Measurements from ENCODE around the gene TTC9C. TPM values are rescaled to one million over a fixed set of nuclear protein-coding genes. Genes with fewer than 3 reads are reported as not detected.

TTC9C gene
- total RNA-seq, 1 experiment from 2014 or later: 35.5 TPM

DNA sequence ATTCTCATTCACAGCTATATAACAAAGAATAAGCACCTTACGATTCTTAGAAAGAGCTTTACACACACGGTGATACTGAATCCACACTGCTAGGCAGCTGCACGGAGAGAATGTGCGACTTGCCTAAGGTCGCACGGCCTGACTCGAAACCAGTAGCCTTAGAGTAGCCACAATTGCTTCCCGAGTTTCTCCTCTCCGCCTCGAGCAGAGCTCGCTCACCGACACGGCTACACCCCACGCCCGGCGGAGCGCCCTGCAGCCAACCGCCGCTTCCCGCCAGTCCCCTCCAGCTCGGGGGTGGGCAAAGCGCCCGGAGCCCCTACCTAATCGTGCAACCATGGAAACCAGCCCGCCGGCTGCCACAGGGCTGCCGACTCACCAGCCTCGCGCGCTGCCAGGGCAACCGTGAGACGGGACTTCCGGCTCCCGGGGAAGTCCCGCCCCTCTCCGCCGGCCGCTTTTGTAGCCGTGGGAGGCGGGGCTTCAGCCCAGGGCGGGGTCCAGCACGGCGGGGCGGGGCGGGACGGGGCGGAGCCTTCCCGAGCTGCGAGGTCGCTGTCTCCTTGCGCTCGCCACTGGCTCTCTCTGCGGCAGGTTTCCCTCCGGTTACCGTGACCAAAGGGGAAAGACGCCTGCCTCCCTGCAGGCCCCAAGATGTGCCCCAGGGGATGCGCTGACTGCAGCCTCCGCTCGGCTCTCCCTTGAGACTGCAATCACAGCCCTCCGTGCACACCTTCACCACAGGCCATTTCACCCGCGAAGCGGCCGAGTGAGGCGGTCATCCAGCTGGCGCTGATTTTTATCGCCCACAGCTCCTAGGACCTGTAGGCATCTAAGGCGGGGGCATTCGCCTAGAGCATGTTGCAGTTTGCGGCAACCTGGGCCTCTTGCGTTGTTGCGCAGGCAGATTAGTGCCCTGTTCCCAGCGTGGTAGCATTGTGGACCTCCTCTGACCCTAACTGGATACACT is 22.1 kb upstream of the TTC9C start:
- peak; percentile 94 for DNase-seq
- Mint-ChIP-seq H3K36me3 (ENCODE audit: insufficient read depth, unreplicated experiment) (peaks cover 74% of the 10 kb centered on the region), H3K4me3 (ENCODE audit: low read depth, unreplicated experiment) (peak overlapping the region; percentile 98), H3K27ac (ENCODE audit: unreplicated experiment) (peak overlapping the region; percentile 86), H3K9me3 (ENCODE audit: low read depth, unreplicated experiment) (no peaks in the 10 kb centered on the region), H3K27me3 (ENCODE audit: unreplicated experiment) (no peaks in the 10 kb centered on the region), H3K4me1 (ENCODE audit: low read depth, unreplicated experiment) (peaks cover 24% of the 10 kb centered on the region)
- intact Hi-C loops (cut with micrococcal nuclease; ENCODE audit: unreplicated experiment): no loop called here
- CTCF ChIA-PET: interaction anchor here (1.3 kb wide), 1 partner anchor 114 kb away, joined by 4 read pairs; the partner anchor contains the start of gene TUT1
- no TSS peak for BruUV-seq (replicated peaks)
- TF ChIP-seq, protein P1, sequence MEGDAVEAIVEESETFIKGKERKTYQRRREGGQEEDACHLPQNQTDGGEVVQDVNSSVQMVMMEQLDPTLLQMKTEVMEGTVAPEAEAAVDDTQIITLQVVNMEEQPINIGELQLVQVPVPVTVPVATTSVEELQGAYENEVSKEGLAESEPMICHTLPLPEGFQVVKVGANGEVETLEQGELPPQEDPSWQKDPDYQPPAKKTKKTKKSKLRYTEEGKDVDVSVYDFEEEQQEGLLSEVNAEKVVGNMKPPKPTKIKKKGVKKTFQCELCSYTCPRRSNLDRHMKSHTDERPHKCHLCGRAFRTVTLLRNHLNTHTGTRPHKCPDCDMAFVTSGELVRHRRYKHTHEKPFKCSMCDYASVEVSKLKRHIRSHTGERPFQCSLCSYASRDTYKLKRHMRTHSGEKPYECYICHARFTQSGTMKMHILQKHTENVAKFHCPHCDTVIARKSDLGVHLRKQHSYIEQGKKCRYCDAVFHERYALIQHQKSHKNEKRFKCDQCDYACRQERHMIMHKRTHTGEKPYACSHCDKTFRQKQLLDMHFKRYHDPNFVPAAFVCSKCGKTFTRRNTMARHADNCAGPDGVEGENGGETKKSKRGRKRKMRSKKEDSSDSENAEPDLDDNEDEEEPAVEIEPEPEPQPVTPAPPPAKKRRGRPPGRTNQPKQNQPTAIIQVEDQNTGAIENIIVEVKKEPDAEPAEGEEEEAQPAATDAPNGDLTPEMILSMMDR (IDR thresholded peaks at IDR 0.05; ENCODE audit: unreplicated experiment): no peak

DNA sequence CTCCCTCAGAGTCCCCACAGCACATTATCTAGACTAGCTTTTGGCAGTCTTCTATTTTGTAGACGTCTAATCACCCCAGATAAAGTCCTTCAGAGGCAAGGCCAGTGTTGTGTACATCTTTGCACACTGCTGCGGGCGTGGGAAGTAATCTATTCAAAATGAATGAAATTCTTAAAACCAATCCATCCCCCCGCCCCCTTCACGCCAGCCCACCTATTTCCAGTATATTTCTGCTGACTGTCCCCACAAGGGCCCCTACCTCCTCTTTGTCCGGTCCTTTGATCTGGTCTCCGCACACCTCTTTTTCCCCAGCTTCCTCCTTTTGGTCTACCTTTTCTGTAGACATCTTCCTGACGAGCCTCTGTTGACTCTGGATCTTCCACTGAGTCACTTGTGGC is 21.4 kb upstream of the TTC9C start:
- Mint-ChIP-seq H3K4me1 (ENCODE audit: low read depth, unreplicated experiment) (peaks cover 24% of the 10 kb centered on the region), H3K9me3 (ENCODE audit: low read depth, unreplicated experiment) (no peaks in the 10 kb centered on the region)
- BruUV-seq (replicated peaks): no TSS peak

DNA sequence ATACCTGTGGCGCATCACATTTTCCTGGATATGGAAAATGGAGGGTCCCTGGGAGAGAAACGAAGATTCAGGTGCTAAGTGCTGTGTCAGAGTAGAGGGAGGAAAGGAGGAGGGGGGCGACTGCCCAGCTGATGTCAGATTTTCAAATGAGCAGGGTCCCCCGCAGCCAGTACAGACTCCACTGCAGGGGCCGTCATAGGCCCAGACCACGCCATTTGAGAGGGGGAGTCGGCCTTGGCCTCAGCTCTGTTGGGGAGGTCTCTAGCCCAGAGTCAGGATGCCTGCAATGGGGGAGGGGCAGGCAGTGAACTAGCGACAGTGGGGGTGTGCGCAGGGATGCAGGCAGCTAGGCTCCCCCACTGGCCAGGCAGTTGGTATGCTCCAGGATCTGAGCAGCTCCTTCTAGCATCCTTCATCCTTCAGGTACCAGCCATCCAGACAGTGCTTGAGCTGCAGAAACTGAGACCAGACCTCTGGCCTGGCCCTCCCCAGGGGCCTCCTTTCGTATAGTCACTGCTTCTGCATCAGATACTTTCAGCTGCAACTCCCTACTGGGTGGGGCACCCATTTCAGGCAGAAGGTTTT is 20.9 kb upstream of the TTC9C start, which contains the start of the genes BSCL2 and GNG3:
Gene BSCL2 (minus strand): TSS at position 148 of the 585 bp plus-strand sequence. CDS start 229 bp downstream, outside the sequence.
Gene GNG3 (plus strand): TSS at position 400 of the 585 bp plus-strand sequence. CDS start 620 bp downstream, outside the sequence.
- intact Hi-C loops (cut with micrococcal nuclease; ENCODE audit: unreplicated experiment): no loop called here
- H3K27me3 Mint-ChIP-seq (ENCODE audit: unreplicated experiment): no peaks in the 10 kb centered on the region
- peaks cover 76% of the 10 kb centered on the region for H3K36me3 Mint-ChIP-seq (ENCODE audit: insufficient read depth, unreplicated experiment)
- H3K4me3 Mint-ChIP-seq (ENCODE audit: low read depth, unreplicated experiment): peak within 1 kb of the TSS; percentile 98
- no TSS peak for BruUV-seq (replicated peaks)
- DNase-seq: no peak
- H3K4me1 Mint-ChIP-seq (ENCODE audit: low read depth, unreplicated experiment): peaks cover 26% of the 10 kb centered on the region
- CTCF ChIA-PET: no interaction called here
- peak within 1 kb of the TSS; percentile 86 for H3K27ac Mint-ChIP-seq (ENCODE audit: unreplicated experiment)
- H3K9me3 Mint-ChIP-seq (ENCODE audit: low read depth, unreplicated experiment): no peaks in the 10 kb centered on the region
- TF ChIP-seq, protein P1 (IDR thresholded peaks at IDR 0.05; ENCODE audit: unreplicated experiment): no peak

More for the DNA sequence above, 21.4 kb upstream of the TTC9C start:
- intact Hi-C loops (cut with micrococcal nuclease; ENCODE audit: unreplicated experiment): no loop called here
- CTCF ChIA-PET: no interaction called here
- DNase-seq: no peak
- Mint-ChIP-seq H3K27me3 (ENCODE audit: unreplicated experiment) (no peaks in the 10 kb centered on the region), H3K4me3 (ENCODE audit: low read depth, unreplicated experiment) (peak overlapping the region; percentile 98), H3K36me3 (ENCODE audit: insufficient read depth, unreplicated experiment) (peaks cover 76% of the 10 kb centered on the region), H3K27ac (ENCODE audit: unreplicated experiment) (peak overlapping the region; percentile 55)
- TF ChIP-seq, protein P1 (IDR thresholded peaks at IDR 0.05; ENCODE audit: unreplicated experiment): no peak

DNA sequence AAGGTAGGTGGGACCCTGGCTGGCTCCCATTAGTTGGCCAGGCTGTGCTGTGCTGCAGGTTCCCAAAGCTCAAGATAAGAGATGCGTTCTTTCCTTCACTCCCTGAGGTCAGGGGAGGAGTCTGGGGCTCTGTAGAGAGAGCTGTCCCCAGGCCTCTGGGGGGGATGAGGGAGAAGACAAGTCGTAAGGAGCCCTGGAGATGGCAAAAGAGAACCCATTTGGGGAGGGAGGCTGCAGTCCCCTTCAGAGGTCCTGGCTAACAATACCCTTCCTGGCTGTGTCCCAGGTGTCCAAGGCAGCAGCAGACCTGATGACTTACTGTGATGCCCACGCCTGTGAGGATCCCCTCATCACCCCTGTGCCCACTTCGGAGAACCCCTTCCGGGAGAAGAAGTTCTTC is 19.9 kb upstream of the TTC9C start:
- Mint-ChIP-seq H3K4me3 (ENCODE audit: low read depth, unreplicated experiment) (peak overlapping the region; percentile 64), H3K27ac (ENCODE audit: unreplicated experiment) (peak overlapping the region; percentile 82), H3K9me3 (ENCODE audit: low read depth, unreplicated experiment) (no peaks in the 10 kb centered on the region), H3K4me1 (ENCODE audit: low read depth, unreplicated experiment) (peaks cover 37% of the 10 kb centered on the region), H3K27me3 (ENCODE audit: unreplicated experiment) (no peaks in the 10 kb centered on the region), H3K36me3 (ENCODE audit: insufficient read depth, unreplicated experiment) (peaks cover 82% of the 10 kb centered on the region)
- intact Hi-C loops (cut with micrococcal nuclease; ENCODE audit: unreplicated experiment): no loop called here
- BruUV-seq (replicated peaks): no TSS peak
- TF ChIP-seq, protein P1 (IDR thresholded peaks at IDR 0.05; ENCODE audit: unreplicated experiment): no peak
- DNase-seq: no peak
- CTCF ChIA-PET: no interaction called here
